Measurements from ENCODE around the gene PARS2.
"Not testable (repeated sequence)": the region's sequence is repeated elsewhere in the genome, so short reads cannot be mapped to it uniquely, and the experiment has no call there.

The PARS2 gene

DNA sequence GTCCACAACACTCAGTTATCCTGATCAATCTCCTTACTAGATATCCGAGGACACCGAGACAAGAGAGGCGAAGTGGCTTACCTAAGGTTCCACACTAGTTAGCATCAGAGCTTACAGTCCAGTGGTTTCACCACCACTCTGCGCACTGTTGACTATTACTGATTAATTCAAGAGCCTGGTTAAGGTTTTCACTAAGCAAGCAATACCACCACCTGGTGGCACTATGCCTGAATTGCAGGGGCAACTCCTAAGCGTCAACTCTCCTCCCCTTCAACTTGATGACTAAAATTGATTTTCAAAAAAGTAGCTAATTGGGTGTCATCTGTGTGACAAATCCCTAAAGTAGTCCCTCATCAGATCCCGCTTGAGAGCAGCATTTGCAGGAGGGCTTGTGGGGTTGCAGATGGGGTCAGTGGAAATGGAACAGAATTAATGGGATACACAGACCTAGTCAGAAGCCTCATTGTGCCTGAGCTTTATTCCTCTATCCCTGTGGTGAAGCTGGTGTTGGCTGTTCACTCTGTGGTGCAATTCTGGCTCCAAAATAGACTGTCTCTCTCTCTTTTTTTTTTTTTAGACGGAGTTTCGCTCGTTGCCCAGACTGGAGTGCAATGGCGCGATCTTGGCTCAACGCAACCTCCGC lies 27.7 kb upstream of the PARS2 start:
- peaks cover 27% of the 10 kb centered on the region for H3K4me1 ChIP-seq (ENCODE audit: insufficient read depth, low read length)
- H3K9ac ChIP-seq (ENCODE audit: low read depth, low read length): no peak overlapping the region
- H3K9me3 ChIP-seq (ENCODE audit: control insufficient read depth, insufficient read depth, low read length): no peaks in the 10 kb centered on the region
- H3K36me3 ChIP-seq (ENCODE audit: insufficient read depth, low read length): no peaks in the 10 kb centered on the region

DNA sequence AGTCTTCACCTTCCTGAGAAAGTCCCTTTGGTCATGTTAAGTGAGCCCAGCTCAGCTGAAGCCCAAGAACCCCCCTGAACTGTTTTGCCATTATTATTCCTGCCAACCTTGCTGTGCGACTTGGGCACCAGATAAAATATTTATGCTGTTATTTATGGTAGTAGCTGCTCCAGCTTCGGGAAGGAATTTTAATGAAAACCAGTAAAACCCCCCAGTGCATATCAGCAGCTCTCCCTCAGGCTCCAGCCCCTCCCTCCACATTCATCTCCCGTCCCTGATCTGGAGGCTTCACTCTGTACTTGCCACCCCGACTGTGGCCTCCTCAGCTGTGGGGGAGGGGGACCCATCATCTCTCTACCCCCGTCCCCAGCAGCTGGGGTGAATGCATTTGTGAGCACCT lies 24.1 kb upstream of the PARS2 start:
- no peaks in the 10 kb centered on the region for H3K36me3 ChIP-seq (ENCODE audit: insufficient read depth, low read length)
- H3K4me1 ChIP-seq (ENCODE audit: insufficient read depth, low read length): peaks cover 10% of the 10 kb centered on the region; the same call in 1 of the 2 replicates
- no peaks in the 10 kb centered on the region for H3K9me3 ChIP-seq (ENCODE audit: control insufficient read depth, insufficient read depth, low read length)
- no peak overlapping the region for H3K9ac ChIP-seq (ENCODE audit: low read depth, low read length)

DNA sequence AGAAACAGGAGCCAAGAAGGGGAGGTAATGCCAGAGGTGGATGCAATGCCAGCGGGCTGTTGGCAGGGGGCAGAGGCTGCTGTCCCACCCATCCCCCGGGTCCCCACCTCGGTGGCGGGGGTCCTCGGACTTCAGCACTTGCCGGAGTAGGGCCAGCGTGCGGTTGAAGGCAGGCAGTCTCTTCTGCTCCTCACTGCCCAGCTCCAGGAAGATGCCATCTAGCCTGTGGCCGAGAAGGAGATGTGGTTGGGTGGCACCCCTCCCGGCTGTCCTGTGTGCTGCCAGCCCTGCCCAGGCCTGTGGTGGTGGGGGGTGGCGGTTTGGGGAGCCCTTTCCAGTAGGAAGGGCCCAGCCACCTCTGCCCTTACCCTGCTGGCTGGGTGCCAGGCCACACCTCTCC lies 23.3 kb upstream of the PARS2 start:
- Histone ChIP-seq H3K36me3 (ENCODE audit: insufficient read depth, low read length) (no peaks in the 10 kb centered on the region), H3K9me3 (ENCODE audit: control insufficient read depth, insufficient read depth, low read length) (no peaks in the 10 kb centered on the region), H3K9ac (ENCODE audit: low read depth, low read length) (no peak overlapping the region), H3K4me1 (ENCODE audit: insufficient read depth, low read length) (peaks cover 10% of the 10 kb centered on the region; the same call in 1 of the 2 replicates)

DNA sequence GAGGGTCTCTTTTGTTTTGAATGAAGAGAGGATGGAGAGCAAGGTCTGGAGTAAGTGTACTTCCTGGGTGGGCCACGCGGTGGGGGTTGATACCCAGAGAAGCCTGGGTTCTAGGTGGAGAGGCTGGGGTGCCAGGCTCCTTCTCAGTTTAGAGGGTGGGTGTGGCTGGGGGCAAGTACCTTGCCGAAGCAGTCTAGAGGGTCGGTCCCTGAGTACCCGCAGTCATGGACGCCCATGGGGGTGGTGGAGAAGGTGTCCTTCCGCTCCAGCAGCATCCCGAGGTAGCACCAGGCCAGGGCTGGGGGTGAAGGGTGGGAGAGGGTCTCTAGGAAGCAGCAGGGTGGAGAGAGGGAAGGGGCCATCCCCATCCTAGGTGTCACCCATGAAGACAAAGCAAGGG lies 22.5 kb upstream of the PARS2 start:
- Histone ChIP-seq H3K9me3 (ENCODE audit: control insufficient read depth, insufficient read depth, low read length) (no peaks in the 10 kb centered on the region), H3K4me1 (ENCODE audit: insufficient read depth, low read length) (peaks cover 10% of the 10 kb centered on the region; the same call in 1 of the 2 replicates), H3K9ac (ENCODE audit: low read depth, low read length) (no peak overlapping the region), H3K36me3 (ENCODE audit: insufficient read depth, low read length) (no peaks in the 10 kb centered on the region)

DNA sequence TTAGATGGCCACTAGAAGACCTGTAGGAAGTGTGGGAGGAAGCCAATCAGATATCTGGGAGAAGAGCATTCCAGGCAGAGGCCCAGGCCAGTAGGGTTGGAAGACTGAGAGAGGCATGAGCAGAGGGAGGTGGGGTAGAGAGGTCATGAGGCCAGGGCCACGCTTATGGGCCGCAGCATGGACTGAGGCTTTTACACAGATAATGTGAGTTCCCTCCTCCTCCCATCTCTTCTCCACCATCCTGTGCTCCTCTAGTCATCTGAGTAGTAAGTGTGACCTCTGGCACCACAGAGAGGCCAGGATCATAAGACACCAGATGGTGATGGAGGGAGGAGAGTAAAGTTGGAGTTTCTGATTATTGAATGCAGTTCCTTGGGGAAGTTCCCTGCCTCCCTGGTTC lies 19.7 kb upstream of the PARS2 start:
- no peak overlapping the region for H3K9ac ChIP-seq (ENCODE audit: low read depth, low read length)
- peaks cover 8% of the 10 kb centered on the region; the same call in 1 of the 2 replicates for H3K4me1 ChIP-seq (ENCODE audit: insufficient read depth, low read length)
- no peaks in the 10 kb centered on the region for H3K36me3 ChIP-seq (ENCODE audit: insufficient read depth, low read length)
- no peaks in the 10 kb centered on the region for H3K9me3 ChIP-seq (ENCODE audit: control insufficient read depth, insufficient read depth, low read length)

DNA sequence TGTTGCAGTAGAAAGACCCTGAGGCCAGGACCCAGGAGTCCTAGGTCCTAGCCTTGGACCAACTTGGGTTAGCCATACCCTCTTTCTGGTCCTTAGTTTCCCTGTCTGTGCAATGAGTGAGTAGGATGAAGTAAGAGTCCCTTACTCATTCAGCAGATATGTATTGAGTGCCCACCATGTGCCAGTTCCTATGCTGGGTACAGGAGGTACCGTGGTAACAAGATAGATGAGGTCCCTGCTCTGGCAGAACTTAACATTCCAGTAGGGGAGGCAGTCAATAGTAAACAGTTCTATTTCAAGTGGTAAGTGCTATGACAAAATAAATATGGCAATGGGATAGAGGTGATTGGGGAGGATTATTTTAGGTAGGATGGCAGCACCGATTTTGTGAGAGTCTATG lies 18.3 kb upstream of the PARS2 start:
- no peak overlapping the region for H3K9ac ChIP-seq (ENCODE audit: low read depth, low read length)
- H3K36me3 ChIP-seq (ENCODE audit: insufficient read depth, low read length): no peaks in the 10 kb centered on the region
- no peaks in the 10 kb centered on the region for H3K4me1 ChIP-seq (ENCODE audit: insufficient read depth, low read length)
- no peaks in the 10 kb centered on the region for H3K9me3 ChIP-seq (ENCODE audit: control insufficient read depth, insufficient read depth, low read length)

DNA sequence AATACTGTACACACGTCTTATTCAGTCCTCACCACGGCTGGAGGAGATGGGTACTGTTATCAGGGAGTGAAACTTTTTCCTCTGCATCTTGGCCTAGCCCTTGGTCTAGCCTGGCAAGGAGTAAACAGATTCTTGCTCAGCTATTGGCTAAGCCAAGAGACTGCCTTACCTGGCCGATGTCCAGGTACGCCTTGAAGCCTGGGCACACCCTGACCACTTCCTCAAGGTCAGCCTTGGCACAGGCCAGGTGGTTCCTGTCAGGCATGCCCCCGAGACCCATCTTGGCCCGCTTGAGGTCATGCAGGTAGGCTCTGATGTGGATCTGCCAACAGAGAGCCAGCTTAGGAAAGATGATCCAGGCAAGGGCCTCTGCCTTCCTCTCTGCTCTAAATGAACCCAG lies 17.8 kb upstream of the PARS2 start:
- H3K9me3 ChIP-seq (ENCODE audit: control insufficient read depth, insufficient read depth, low read length): no peaks in the 10 kb centered on the region
- no peak overlapping the region for H3K9ac ChIP-seq (ENCODE audit: low read depth, low read length)
- H3K36me3 ChIP-seq (ENCODE audit: insufficient read depth, low read length): no peaks in the 10 kb centered on the region
- no peaks in the 10 kb centered on the region for H3K4me1 ChIP-seq (ENCODE audit: insufficient read depth, low read length)

DNA sequence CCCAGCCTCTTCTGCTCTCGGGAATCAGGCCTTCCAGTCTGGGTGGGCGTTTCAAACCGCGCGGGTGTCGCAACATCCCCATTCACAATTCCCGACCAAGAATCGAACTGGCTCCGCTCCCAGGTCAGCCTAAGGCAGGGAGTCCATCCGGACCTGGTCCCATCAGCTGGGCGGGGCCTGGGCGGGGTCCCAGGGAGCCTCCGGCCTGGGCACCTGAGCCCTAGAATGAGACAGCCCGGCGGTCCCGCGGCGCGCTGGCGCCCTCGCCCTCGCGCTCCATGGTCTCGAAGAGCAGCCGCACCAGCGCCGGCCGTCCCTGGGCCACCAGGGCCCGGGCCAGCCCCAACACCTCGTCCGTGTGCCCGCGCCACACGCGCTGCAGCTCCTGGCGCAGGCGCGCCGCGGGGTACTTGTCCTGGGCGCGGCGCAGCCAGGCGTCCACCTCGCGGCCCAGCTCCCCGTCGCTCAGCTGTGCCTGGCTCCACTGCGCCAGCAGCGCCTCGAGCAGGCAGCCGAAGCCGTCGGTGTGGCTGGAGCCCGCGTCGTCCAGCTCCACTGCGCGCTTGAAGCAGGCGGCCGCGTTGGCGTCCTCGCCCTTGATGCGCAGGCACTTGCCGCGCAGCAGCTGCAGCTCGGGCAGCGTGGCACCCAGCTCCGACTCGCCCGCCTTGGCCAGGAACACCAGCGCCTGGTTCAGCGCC lies 16.9 kb upstream of the PARS2 start:
- no peaks in the 10 kb centered on the region for H3K9me3 ChIP-seq (ENCODE audit: control insufficient read depth, insufficient read depth, low read length)
- no peaks in the 10 kb centered on the region for H3K36me3 ChIP-seq (ENCODE audit: insufficient read depth, low read length)
- H3K4me1 ChIP-seq (ENCODE audit: insufficient read depth, low read length): no peaks in the 10 kb centered on the region
- H3K9ac ChIP-seq (ENCODE audit: low read depth, low read length): peak overlapping the region; percentile 35; the same call in 1 of the 2 replicates

DNA sequence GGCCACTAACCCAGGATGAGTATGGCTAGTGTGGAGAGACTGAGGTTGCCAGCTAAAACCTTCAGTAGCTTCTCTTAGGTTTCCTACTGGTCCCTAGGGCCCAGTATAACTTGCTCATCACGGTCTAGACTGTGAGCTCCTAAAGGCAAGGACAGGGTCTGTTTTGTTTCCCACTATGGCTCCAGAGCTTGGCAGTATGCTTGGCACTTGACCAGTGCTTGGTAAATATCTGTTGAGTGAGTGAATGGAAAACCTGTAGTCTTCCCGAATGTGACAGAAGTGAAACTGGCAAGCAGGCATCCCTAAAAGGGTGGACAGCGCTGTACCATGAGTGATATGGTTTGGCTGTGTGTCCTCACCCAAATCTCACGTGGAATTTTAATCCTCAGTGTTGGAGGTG lies 13.1 kb upstream of the PARS2 start:
- Histone ChIP-seq H3K9ac (ENCODE audit: low read depth, low read length) (no peak overlapping the region), H3K36me3 (ENCODE audit: insufficient read depth, low read length) (no peaks in the 10 kb centered on the region), H3K9me3 (ENCODE audit: control insufficient read depth, insufficient read depth, low read length) (no peaks in the 10 kb centered on the region), H3K4me1 (ENCODE audit: insufficient read depth, low read length) (no peaks in the 10 kb centered on the region)

DNA sequence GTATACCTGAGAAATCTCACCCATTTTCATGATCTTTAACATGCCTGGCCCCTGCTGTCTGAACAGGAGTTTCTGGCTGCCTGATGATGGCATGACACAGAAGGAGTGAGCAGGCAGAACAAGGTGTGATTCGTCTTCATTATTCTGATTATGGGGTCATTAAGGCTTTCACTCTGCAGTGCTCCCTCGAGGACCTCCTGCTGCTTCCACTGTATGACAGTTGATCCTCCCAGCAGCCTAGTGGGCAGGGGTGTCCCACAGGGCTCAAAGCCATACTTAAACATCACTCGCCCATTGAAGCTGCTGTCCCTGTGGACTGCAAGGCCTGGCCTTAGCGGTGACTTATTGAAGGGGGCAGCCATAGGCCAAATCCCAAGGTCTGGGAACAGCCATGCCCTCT lies 12.7 kb upstream of the PARS2 start:
- no peaks in the 10 kb centered on the region for H3K9me3 ChIP-seq (ENCODE audit: control insufficient read depth, insufficient read depth, low read length)
- H3K36me3 ChIP-seq (ENCODE audit: insufficient read depth, low read length): no peaks in the 10 kb centered on the region
- no peak overlapping the region for H3K9ac ChIP-seq (ENCODE audit: low read depth, low read length)
- no peaks in the 10 kb centered on the region for H3K4me1 ChIP-seq (ENCODE audit: insufficient read depth, low read length)

DNA sequence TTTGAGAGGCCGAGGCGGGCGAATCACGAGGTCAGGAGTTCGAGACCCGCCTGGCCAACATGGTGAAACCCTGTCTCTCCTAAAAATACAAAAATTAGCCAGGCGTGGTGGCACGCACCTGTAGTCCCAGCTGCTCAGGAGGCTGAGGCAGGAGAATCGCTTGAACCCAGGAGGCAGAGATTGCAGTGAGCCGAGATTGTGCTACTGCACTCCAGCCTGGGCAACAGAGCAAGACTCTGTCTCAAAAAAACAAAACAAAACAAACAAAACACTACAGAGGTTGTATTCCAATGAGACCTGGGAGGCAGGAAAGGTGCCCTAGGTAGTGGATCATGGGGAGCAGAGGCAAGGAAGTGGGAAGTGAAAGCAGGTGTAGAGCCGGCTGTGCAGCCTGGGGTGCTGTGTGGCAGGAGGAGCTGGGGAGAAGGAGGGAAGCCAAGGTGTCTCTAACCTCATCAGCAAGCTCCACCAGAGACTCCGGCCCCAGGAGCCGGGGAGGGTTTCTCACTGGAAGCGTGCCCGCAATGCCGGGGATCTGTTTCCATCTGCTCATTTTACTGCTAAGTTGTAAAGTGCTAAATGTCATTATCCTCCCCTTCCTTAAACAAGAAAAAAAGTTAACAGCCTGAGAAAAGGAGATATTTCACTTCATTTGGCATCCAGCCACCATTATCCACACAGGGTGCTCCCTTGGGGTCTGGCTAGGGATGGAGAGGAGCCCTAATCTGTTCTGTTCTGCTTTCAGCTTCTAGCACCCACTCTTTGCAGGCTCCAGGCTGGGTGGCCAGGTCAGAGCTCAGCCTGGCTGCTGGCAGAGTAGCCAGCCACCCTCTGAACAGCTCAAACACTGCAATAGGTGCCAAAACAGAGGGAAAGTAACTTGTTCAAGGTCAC lies 11.8 kb upstream of the PARS2 start:
- not testable (repeated sequence) for H3K36me3 ChIP-seq (ENCODE audit: insufficient read depth, low read length); H3K9me3 ChIP-seq (ENCODE audit: control insufficient read depth, insufficient read depth, low read length); H3K4me1 ChIP-seq (ENCODE audit: insufficient read depth, low read length); H3K9ac ChIP-seq (ENCODE audit: low read depth, low read length)

DNA sequence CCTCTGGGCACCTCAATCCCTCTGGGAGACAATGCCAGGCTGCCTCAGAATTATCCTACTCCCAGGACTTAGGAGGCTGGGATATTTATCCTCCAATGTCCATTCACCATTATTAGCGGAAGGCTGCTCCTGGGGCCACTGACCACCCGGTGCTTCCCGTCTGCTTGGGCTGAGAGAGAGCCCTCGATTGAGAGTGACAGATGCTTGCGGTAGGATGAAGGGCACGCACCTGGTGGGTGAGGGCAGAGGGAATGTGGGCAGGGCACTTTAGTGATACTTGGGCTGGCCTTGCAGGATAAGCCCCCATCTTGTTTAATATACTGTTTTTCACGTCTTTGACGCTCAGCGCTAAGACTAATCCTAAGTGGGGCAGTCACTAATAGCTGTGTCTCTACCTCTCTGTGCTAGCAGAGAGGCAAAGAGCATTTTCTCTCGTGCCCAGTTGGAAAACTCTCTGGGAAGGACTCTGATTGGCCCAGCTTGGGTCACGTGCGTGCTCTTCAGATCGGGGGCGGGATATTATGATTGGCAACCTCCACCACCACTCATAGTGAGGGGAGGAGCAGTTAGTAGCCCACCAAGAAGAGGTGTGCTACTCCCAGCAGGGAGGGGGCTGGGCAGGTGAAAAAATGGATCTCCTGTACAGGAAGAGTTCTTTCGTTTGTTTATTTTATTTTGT lies 10.6 kb upstream of the PARS2 start:
- H3K9me3 ChIP-seq (ENCODE audit: control insufficient read depth, insufficient read depth, low read length): no peaks in the 10 kb centered on the region
- H3K36me3 ChIP-seq (ENCODE audit: insufficient read depth, low read length): no peaks in the 10 kb centered on the region
- no peaks in the 10 kb centered on the region for H3K4me1 ChIP-seq (ENCODE audit: insufficient read depth, low read length)
- peak overlapping the region; percentile 29; the same call in 1 of the 2 replicates for H3K9ac ChIP-seq (ENCODE audit: low read depth, low read length)

DNA sequence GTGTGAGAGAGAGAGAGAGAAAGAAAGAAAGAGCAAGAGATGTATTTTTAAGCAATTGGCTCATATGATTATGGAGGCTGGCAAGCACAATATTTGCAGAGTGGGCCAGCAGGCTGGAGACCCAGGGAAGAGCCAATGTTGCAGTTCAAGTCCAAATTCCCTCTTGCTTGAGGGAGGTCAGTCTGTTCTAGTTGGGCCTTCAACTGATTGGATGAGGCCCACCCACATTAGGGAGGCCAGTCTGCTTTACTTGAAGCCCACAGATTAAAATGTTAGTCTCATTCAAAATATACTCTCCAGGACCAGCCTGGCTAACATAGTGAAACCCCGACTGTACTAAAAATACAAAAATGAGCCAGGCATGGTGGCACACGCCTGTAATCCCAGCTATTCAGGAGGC lies 8.6 kb upstream of the PARS2 start:
- H3K4me1 ChIP-seq (ENCODE audit: insufficient read depth, low read length): no peaks in the 10 kb centered on the region
- no peaks in the 10 kb centered on the region for H3K9me3 ChIP-seq (ENCODE audit: control insufficient read depth, insufficient read depth, low read length)
- no peak overlapping the region for H3K9ac ChIP-seq (ENCODE audit: low read depth, low read length)
- H3K36me3 ChIP-seq (ENCODE audit: insufficient read depth, low read length): no peaks in the 10 kb centered on the region

DNA sequence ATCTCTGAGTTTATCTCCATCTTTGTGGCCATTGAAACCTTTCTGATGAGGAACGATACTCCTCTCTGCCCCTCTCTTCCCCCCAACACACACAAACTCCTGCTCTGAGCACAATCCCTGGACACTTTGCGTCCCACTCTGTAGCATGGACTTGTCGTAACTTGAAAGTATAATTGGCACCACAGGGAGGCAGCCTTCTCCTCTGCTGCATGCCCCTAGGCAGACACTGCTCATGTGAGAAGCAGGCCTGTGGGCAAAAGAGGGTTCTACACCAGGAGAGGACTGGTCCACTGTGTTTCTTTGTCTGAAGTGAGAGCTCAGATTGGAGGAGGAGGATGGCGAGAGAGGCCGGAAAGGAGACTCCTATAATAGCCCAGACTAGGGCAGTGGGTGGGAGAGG lies 3.8 kb upstream of the PARS2 start:
- Histone ChIP-seq H3K36me3 (ENCODE audit: insufficient read depth, low read length) (no peaks in the 10 kb centered on the region), H3K9me3 (ENCODE audit: control insufficient read depth, insufficient read depth, low read length) (no peaks in the 10 kb centered on the region), H3K4me1 (ENCODE audit: insufficient read depth, low read length) (no peaks in the 10 kb centered on the region), H3K9ac (ENCODE audit: low read depth, low read length) (no peak overlapping the region)
